ENCODE measurements around the gene AGBL2.
"Not testable (repeated sequence)": the region's sequence is repeated elsewhere in the genome, so short reads cannot be mapped to it uniquely, and the experiment has no call there.

DNA sequence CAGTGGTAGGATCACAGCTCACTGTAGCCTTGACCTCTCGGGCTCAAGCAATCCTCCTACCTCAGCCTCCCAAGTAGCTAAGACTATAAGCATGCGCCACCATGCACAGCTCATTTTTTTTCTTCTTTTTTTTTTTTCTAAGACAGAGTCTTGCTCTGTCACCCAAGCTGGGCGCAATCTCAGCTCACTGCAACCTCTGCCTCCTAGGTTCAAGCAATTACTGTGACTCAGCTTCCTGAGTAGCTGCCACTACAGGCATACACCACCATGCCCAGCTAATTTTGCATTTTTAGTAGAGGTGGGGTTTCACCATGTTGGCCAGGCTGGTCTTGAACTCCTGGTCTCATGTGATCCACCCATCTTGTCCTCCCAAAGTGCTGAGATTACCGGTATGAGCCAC, 50.2 kb downstream of the AGBL2 start:
- not testable (repeated sequence) for TF ChIP-seq CTCF, POLR2A (IDR thresholded peaks at IDR 0.05)

All from lower leg skin (tissue), 3 donors.